GM18868 (cell line): ENCODE data around the gene CDK14.

Experiments used
- ATAC-seq: cut with Tn5 transposase; IDR thresholded peaks from one replicate; pipeline ENCODE4 v1.9.1; 2021; ENCODE audit warnings: mild to moderate bottlenecking, moderate library complexity; ENCODE audit not compliant: unreplicated experiment

The CDK14 gene

GRCh38 chr7:91080351-91080750 is 484.2 kb downstream of the CDK14 start:
- ATAC-seq: no peak

- ATAC-seq: no peak
Observed at GRCh38 chr7:91082038-91082437, 485.9 kb downstream of the CDK14 start.

- no peak for ATAC-seq
Observed at GRCh38 chr7:91082852-91083495, 486.9 kb downstream of the CDK14 start.

- ATAC-seq: no peak
Observed at GRCh38 chr7:91083855-91084644, 487.9 kb downstream of the CDK14 start.

GRCh38 chr7:91085175-91085574 is 489.1 kb downstream of the CDK14 start:
- no peak for ATAC-seq

- ATAC-seq: no peak
Observed at GRCh38 chr7:91086200-91086599, 490.1 kb downstream of the CDK14 start.

- no peak for ATAC-seq
Observed at GRCh38 chr7:91088156-91088555, 492.0 kb downstream of the CDK14 start.

- no peak for ATAC-seq
Observed at GRCh38 chr7:91088691-91089090, 492.6 kb downstream of the CDK14 start.

GRCh38 chr7:91089382-91089963 is 493.4 kb downstream of the CDK14 start:
- peak; percentile 84 for ATAC-seq

- ATAC-seq: no peak
Observed at GRCh38 chr7:91090684-91091083, 494.6 kb downstream of the CDK14 start.

GRCh38 chr7:91091631-91092030 is 495.5 kb downstream of the CDK14 start:
- ATAC-seq: no peak

- no peak for ATAC-seq
Observed at GRCh38 chr7:91093181-91093580, 497.1 kb downstream of the CDK14 start.

GRCh38 chr7:91098566-91098965 is 502.4 kb downstream of the CDK14 start:
- no peak for ATAC-seq

- no peak for ATAC-seq
Observed at GRCh38 chr7:91103363-91103762, 507.2 kb downstream of the CDK14 start.

GRCh38 chr7:91107460-91107859 is 511.3 kb downstream of the CDK14 start:
- ATAC-seq: no peak

- no peak for ATAC-seq
Observed at GRCh38 chr7:91109200-91109599, 513.1 kb downstream of the CDK14 start.

GRCh38 chr7:91112902-91113341 is 516.8 kb downstream of the CDK14 start:
- no peak for ATAC-seq

- no peak for ATAC-seq
Observed at GRCh38 chr7:91114232-91114631, 518.1 kb downstream of the CDK14 start.

- ATAC-seq: no peak
Observed at GRCh38 chr7:91126762-91127161, 530.6 kb downstream of the CDK14 start.

GRCh38 chr7:91127325-91127724 is 531.2 kb downstream of the CDK14 start:
- ATAC-seq: no peak

- ATAC-seq: no peak
Observed at GRCh38 chr7:91127959-91128358, 531.8 kb downstream of the CDK14 start.
